ENCODE measurements around the gene PDZD7. TPM values are rescaled to one million over a fixed set of nuclear protein-coding genes. Genes with fewer than 3 reads are reported as not detected.

Gene PDZD7
- total and polyA plus RNA-seq, 4 donors: 0.09 to 1.3 (median 0.55) TPM

GRCh38 chr10:101040851-101041250 lies 9.9 kb upstream of the PDZD7 start:
- Histone ChIP-seq H3K9me3 (ENCODE audit: control insufficient read depth in 4 of 4, insufficient read depth in 3 of 4, low read length in 3 of 4) (no peaks in the 10 kb centered on the region), H3K4me3 (no peak overlapping the region), H3K9ac (ENCODE audit: insufficient read depth in 1 of 2, low read length in 2 of 2) (no peak overlapping the region), H3K4me1 (ENCODE audit: control insufficient read depth in 5 of 5, insufficient read depth in 5 of 5, low read length in 5 of 5) (peaks cover 0 to 20% (median 2%) of the 10 kb centered on the region in 5 donors), H3K27me3 (ENCODE audit: control insufficient read depth in 3 of 3, insufficient read depth in 3 of 3, low read length in 2 of 3) (peaks cover 0 to 6% (median 4%) of the 10 kb centered on the region in 3 donors), H3K27ac (ENCODE audit: low read depth in 1 of 2, low read length in 1 of 2) (no peak overlapping the region), H3K36me3 (ENCODE audit: control insufficient read depth in 4 of 4, insufficient read depth in 4 of 4, low read length in 4 of 4) (peaks cover 4 to 34% (median 11%) of the 10 kb centered on the region in 4 donors)
- ATAC-seq (ENCODE audit: insufficient read depth, low FRiP score) (no peak), DNase-seq (no peak)
- WGBS, 2 donors: 38 to 39% methylated on average over 2 of the region's 2 CpGs
- TF ChIP-seq CTCF (IDR thresholded peaks at IDR 0.05; ENCODE audit: control extremely low read depth, extremely low read depth): no peak

- Histone ChIP-seq H3K4me3 (no peak overlapping the region), H3K36me3 (ENCODE audit: control insufficient read depth in 4 of 4, insufficient read depth in 4 of 4, low read length in 4 of 4) (peaks cover 4 to 40% (median 13%) of the 10 kb centered on the region in 4 donors), H3K9me3 (ENCODE audit: control insufficient read depth in 4 of 4, insufficient read depth in 3 of 4, low read length in 3 of 4) (no peaks in the 10 kb centered on the region), H3K9ac (ENCODE audit: insufficient read depth in 1 of 2, low read length in 2 of 2) (no peak overlapping the region), H3K27me3 (ENCODE audit: control insufficient read depth in 3 of 3, insufficient read depth in 3 of 3, low read length in 2 of 3) (no peaks in the 10 kb centered on the region), H3K27ac (ENCODE audit: low read depth in 1 of 2, low read length in 1 of 2) (no peak overlapping the region), H3K4me1 (ENCODE audit: control insufficient read depth in 5 of 5, insufficient read depth in 5 of 5, low read length in 5 of 5) (peaks cover 0 to 20% (median 2%) of the 10 kb centered on the region in 5 donors)
- TF ChIP-seq CTCF (IDR thresholded peaks at IDR 0.05; ENCODE audit: control extremely low read depth, extremely low read depth): no peak
- ATAC-seq (ENCODE audit: insufficient read depth, low FRiP score) (no peak), DNase-seq (no peak)
- 96 to 97% methylated on average over 3 of the region's 3 CpGs for WGBS, 2 donors
Observed at GRCh38 chr10:101040061-101040460, 9.1 kb upstream of the PDZD7 start.

DNA sequence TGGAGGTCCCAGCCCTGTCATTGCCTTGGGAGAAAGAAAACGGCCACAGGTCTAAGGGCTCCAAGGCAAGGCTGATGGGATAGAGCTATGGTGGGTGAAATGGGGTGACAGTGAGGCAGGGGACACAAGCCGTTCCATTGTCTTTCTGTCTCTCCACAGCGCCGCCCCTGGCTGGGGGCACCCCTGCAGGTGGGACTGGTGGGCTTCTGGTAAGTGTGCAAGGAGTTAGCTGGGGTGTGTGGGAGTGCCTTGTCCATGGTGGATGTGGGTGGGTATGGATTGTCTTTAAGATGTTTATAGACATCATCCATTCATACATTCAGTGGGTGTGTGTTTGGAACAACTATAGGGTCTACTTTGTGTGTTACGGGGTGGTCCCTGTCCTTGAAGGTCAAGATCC lies 7.6 kb upstream of the PDZD7 start:
- H3K4me1 ChIP-seq (ENCODE audit: control insufficient read depth in 5 of 5, insufficient read depth in 5 of 5, low read length in 5 of 5): peaks cover 0 to 14% (median 2%) of the 10 kb centered on the region in 5 donors
- no peaks in the 10 kb centered on the region for H3K9me3 ChIP-seq (ENCODE audit: control insufficient read depth in 4 of 4, insufficient read depth in 3 of 4, low read length in 3 of 4)
- no peak overlapping the region for H3K9ac ChIP-seq (ENCODE audit: insufficient read depth in 1 of 2, low read length in 2 of 2)
- no peaks in the 10 kb centered on the region for H3K27me3 ChIP-seq (ENCODE audit: control insufficient read depth in 3 of 3, insufficient read depth in 3 of 3, low read length in 2 of 3)
- DNase-seq (no peak), ATAC-seq (ENCODE audit: insufficient read depth, low FRiP score) (no peak)
- no peak overlapping the region for H3K27ac ChIP-seq (ENCODE audit: low read depth in 1 of 2, low read length in 1 of 2)
- TF ChIP-seq CTCF (IDR thresholded peaks at IDR 0.05; ENCODE audit: control extremely low read depth, extremely low read depth): no peak
- no peak overlapping the region for H3K4me3 ChIP-seq
- H3K36me3 ChIP-seq (ENCODE audit: control insufficient read depth in 4 of 4, insufficient read depth in 4 of 4, low read length in 4 of 4): peaks cover 8 to 40% (median 17%) of the 10 kb centered on the region in 4 donors
- WGBS, 2 donors: 80 to 85% methylated on average over 5 of the region's 5 CpGs

GRCh38 chr10:101036726-101037125 lies 5.8 kb upstream of the PDZD7 start:
- Histone ChIP-seq H3K36me3 (ENCODE audit: control insufficient read depth in 4 of 4, insufficient read depth in 4 of 4, low read length in 4 of 4) (peaks cover 8 to 40% (median 17%) of the 10 kb centered on the region in 4 donors), H3K4me1 (ENCODE audit: control insufficient read depth in 5 of 5, insufficient read depth in 5 of 5, low read length in 5 of 5) (peaks cover 0 to 14% (median 0%) of the 10 kb centered on the region in 5 donors), H3K27me3 (ENCODE audit: control insufficient read depth in 3 of 3, insufficient read depth in 3 of 3, low read length in 2 of 3) (no peaks in the 10 kb centered on the region), H3K9ac (ENCODE audit: insufficient read depth in 1 of 2, low read length in 2 of 2) (no peak overlapping the region), H3K9me3 (ENCODE audit: control insufficient read depth in 4 of 4, insufficient read depth in 3 of 4, low read length in 3 of 4) (no peaks in the 10 kb centered on the region), H3K4me3 (no peak overlapping the region), H3K27ac (ENCODE audit: low read depth in 1 of 2, low read length in 1 of 2) (no peak overlapping the region)
- DNase-seq (no peak), ATAC-seq (ENCODE audit: insufficient read depth, low FRiP score) (no peak)
- TF ChIP-seq CTCF (IDR thresholded peaks at IDR 0.05; ENCODE audit: control extremely low read depth, extremely low read depth): no peak
- 81 to 83% methylated on average over 7 of the region's 7 CpGs for WGBS, 2 donors

Data from lung (tissue), 12 donors.